H1 (cell line): ENCODE results near the gene FOXA3. TPM values are rescaled to one million over a fixed set of nuclear protein-coding genes. Genes with fewer than 3 reads are reported as not detected.

ENCODE experiments used
- CTCF ChIA-PET: fragments of 300-600 bp; sonication (Branson Sonifier 250); formaldehyde crosslinking; loops from one replicate; lab custom pipeline; 2021; ENCODE audit not compliant: partially characterized antibody; lab: Charles Lee
- POLR2A ChIA-PET: fragments of 300-600 bp; sonication (Branson Sonifier 250); formaldehyde crosslinking; loops from one replicate; lab custom pipeline; 2021; ENCODE audit warnings: inconsistent platforms; ENCODE audit not compliant: partially characterized antibody; lab: Charles Lee
- DNase-seq, 2 experiments: peaks; one replicate each; pipeline versions ENCODE4 v3.0.0 to v3.0.0-alpha.2; 2010 to 2022; ENCODE audit warnings: low spot score in 2 of 2, low read depth in 1 of 2, mixed read lengths in 1 of 2
- FAIRE-seq: peaks from 2 replicates; lab custom pipeline; 2011; peaks lifted over from hg19 to GRCh38; lab: Jason Lieb, UNC
- H2AFZ ChIP-seq: 2 replicates; pipeline ENCODE4 v1.8.1; 2012; ENCODE audit warnings: low read length, inconsistent platforms
- H2AK5ac ChIP-seq: 2 replicates; pipeline ENCODE4 v1.6.1; 2013; ENCODE audit warnings: low read depth, low read length
- H2BK120ac ChIP-seq: replicated peaks from 2 replicates; pipeline ENCODE3; 2013; ENCODE audit warnings: low read depth, low read length, inconsistent platforms
- H2BK12ac ChIP-seq: 2 replicates; pipeline ENCODE4 v1.6.1; 2013; ENCODE audit warnings: low read depth, low read length
- H2BK15ac ChIP-seq: 2 replicates; pipeline ENCODE4 v1.6.1; 2013; ENCODE audit warnings: low read length
- H2BK20ac ChIP-seq: 2 replicates; pipeline ENCODE4 v1.6.1; 2013; ENCODE audit warnings: low read length
- H2BK5ac ChIP-seq: 2 replicates; pipeline ENCODE4 v1.6.1; 2013; ENCODE audit warnings: low read depth, low read length
- H3K14ac ChIP-seq: 2 replicates; pipeline ENCODE4 v1.6.1; 2013; ENCODE audit warnings: inconsistent platforms; ENCODE audit not compliant: insufficient read length
- H3K18ac ChIP-seq: 2 replicates; pipeline ENCODE4 v1.6.1; 2013; ENCODE audit warnings: low read length; ENCODE audit errors: extremely low read depth
- H3K23ac ChIP-seq: 2 replicates; pipeline ENCODE4 v1.6.1; 2013; ENCODE audit warnings: inconsistent platforms; ENCODE audit not compliant: insufficient read length
- H3K23me2 ChIP-seq: 2 replicates; pipeline ENCODE4 v1.6.1; 2013; ENCODE audit warnings: low read depth, low read length
- H3K27ac ChIP-seq: 2 replicates; pipeline ENCODE4 v1.6.1; 2011; ENCODE audit warnings: low read depth, low read length, inconsistent platforms
- H3K27me3 ChIP-seq, 4 experiments: replicated peaks in 1 of 4; 1 replicate in 1 of 4; 2 replicates in 3 of 4; pipeline versions ENCODE4 v1.6.1 to v1.8.1; 2011 to 2013; ENCODE audit warnings: low read length in 3 of 4, mild to moderate bottlenecking in 3 of 4, inconsistent platforms in 2 of 4, mixed read lengths in 2 of 4, moderate library complexity in 1 of 4; ENCODE audit not compliant: control insufficient read depth in 3 of 4, insufficient read depth in 3 of 4; ENCODE audit errors: extremely low read depth in 1 of 4
- H3K36me3 ChIP-seq, 4 experiments: 2 replicates each; pipeline versions ENCODE4 v1.6.1 to v1.8.1; 2011 to 2013; ENCODE audit warnings: mild to moderate bottlenecking in 4 of 4, low read length in 3 of 4, moderate library complexity in 2 of 4, control low read depth in 1 of 4, inconsistent platforms in 1 of 4; ENCODE audit not compliant: insufficient read depth in 4 of 4, control insufficient read depth in 2 of 4
- H3K4ac ChIP-seq: replicated peaks from 2 replicates; pipeline ENCODE3; 2013; ENCODE audit warnings: low read length, low read depth, mixed read lengths, inconsistent platforms; ENCODE audit not compliant: insufficient read length
- H3K4me1 ChIP-seq, 4 experiments: replicated peaks in 1 of 4; 1 replicate in 1 of 4; 2 replicates in 3 of 4; pipeline versions ENCODE4 v1.6.1 to v1.8.1; 2011 to 2013; ENCODE audit warnings: low read length in 3 of 4, inconsistent platforms in 2 of 4, mixed read lengths in 1 of 4; ENCODE audit not compliant: insufficient read depth in 4 of 4, control insufficient read depth in 3 of 4
- H3K4me2 ChIP-seq, 2 experiments: 2 replicates each; pipeline versions ENCODE4 v1.6.1 to v1.8.1; 2011 to 2013; ENCODE audit warnings: low read depth in 2 of 2, low read length in 2 of 2, control low read depth in 1 of 2, inconsistent platforms in 1 of 2, mild to moderate bottlenecking in 1 of 2; ENCODE audit not compliant: insufficient read depth in 1 of 2
- H3K4me3 ChIP-seq, 4 experiments: fragments of 200-600, 300-600 bp in 1 of 4; sonication (generic), shearing (Covaris generic), sonication (Bioruptor Twin) in 1 of 4; 2 replicates each; pipeline versions ENCODE4 v1.5.1 to v1.8.1; 2011 to 2016; ENCODE audit warnings: low read length in 4 of 4, low read depth in 3 of 4, control low read depth in 2 of 4, inconsistent platforms in 2 of 4, mild to moderate bottlenecking in 2 of 4, mixed read lengths in 1 of 4, moderate library complexity in 1 of 4; ENCODE audit not compliant: insufficient read depth in 2 of 4; ENCODE audit errors: extremely low read depth in 1 of 4
- H3K56ac ChIP-seq: replicated peaks from 2 replicates; pipeline ENCODE3; 2013; ENCODE audit warnings: low read depth, mild to moderate bottlenecking, mixed read lengths, low read length, inconsistent platforms; ENCODE audit not compliant: insufficient read length
- H3K79me1 ChIP-seq: 2 replicates; pipeline ENCODE4 v1.6.1; 2013; ENCODE audit warnings: low read depth, low read length, control low read depth
- H3K79me2 ChIP-seq, 2 experiments: 2 replicates each; pipeline versions ENCODE4 v1.6.1 to v1.8.1; 2012 to 2013; ENCODE audit warnings: low read length in 2 of 2, mild to moderate bottlenecking in 2 of 2, inconsistent platforms in 1 of 2; ENCODE audit not compliant: insufficient read depth in 2 of 2, control insufficient read depth in 1 of 2
- H3K9ac ChIP-seq, 4 experiments: replicated peaks in 1 of 4; 1 replicate in 1 of 4; 2 replicates in 3 of 4; pipeline versions ENCODE4 v1.6.1 to v1.8.1; 2011 to 2013; ENCODE audit warnings: low read depth in 3 of 4, low read length in 3 of 4, control low read depth in 2 of 4, mild to moderate bottlenecking in 2 of 4, moderate library complexity in 2 of 4, inconsistent platforms in 1 of 4; ENCODE audit errors: extremely low read depth in 1 of 4
- H3K9me3 ChIP-seq, 2 experiments: 2 replicates each; pipeline versions ENCODE4 v1.6.1 to v1.8.1; 2012 to 2013; ENCODE audit warnings: mild to moderate bottlenecking in 2 of 2, moderate library complexity in 2 of 2, control low read depth in 1 of 2, inconsistent platforms in 1 of 2, low read depth in 1 of 2, low read length in 1 of 2, mixed read lengths in 1 of 2; ENCODE audit not compliant: insufficient read depth in 2 of 2
- H4K20me1 ChIP-seq, 2 experiments: replicated peaks in 1 of 2; 2 replicates each; pipeline versions ENCODE3 to v1.8.1; 2011 to 2013; ENCODE audit warnings: inconsistent platforms in 2 of 2, low read length in 2 of 2, mild to moderate bottlenecking in 1 of 2; ENCODE audit not compliant: insufficient read depth in 2 of 2, control insufficient read depth in 1 of 2
- H4K5ac ChIP-seq: 2 replicates; pipeline ENCODE4 v1.6.1; 2013; ENCODE audit warnings: low read length, low read depth, mixed read lengths, inconsistent platforms; ENCODE audit not compliant: insufficient read length
- H4K8ac ChIP-seq: 2 replicates; pipeline ENCODE4 v1.8.0; 2013; ENCODE audit warnings: mild to moderate bottlenecking, moderate library complexity, low read length, inconsistent platforms; ENCODE audit not compliant: insufficient read depth; ENCODE audit errors: extremely low read depth
- H4K91ac ChIP-seq: replicated peaks from 2 replicates; pipeline ENCODE3; 2013; ENCODE audit warnings: low read length, mixed read lengths, inconsistent platforms; ENCODE audit not compliant: insufficient read length
- CBX8 ChIP-seq: fragments of 300-800, 300-1000 bp; sonication (generic); IDR thresholded peaks from 2 replicates; pipeline ENCODE4 v1.7.1; 2016; ENCODE audit warnings: low read depth, low read length, borderline replicate concordance
- CEBPB ChIP-seq: IDR thresholded peaks from 2 replicates; pipeline ENCODE4 v1.6.1; 2012; ENCODE audit warnings: low read depth, low read length
- CHD1 ChIP-seq: IDR thresholded peaks from 2 replicates; pipeline ENCODE4 v1.6.1; 2012; ENCODE audit warnings: low read depth, low read length, improper control_type of control experiment
- CHD2 ChIP-seq: IDR thresholded peaks from 2 replicates; pipeline ENCODE4 v1.6.1; 2012; ENCODE audit warnings: low read length, improper control_type of control experiment
- EZH2 ChIP-seq: fragments of 200-600 bp; sonication (generic); IDR thresholded peaks from 2 replicates; pipeline ENCODE4 v1.7.1; 2012; ENCODE audit warnings: low read depth, mild to moderate bottlenecking, moderate library complexity, low read length, inconsistent platforms; ENCODE audit not compliant: severe bottlenecking
- GABPA ChIP-seq: IDR thresholded peaks from 2 replicates; pipeline ENCODE4 v1.6.1; 2011; ENCODE audit warnings: mild to moderate bottlenecking, low read length, moderate library complexity, borderline replicate concordance; ENCODE audit not compliant: insufficient read depth
- KDM4A ChIP-seq: IDR thresholded peaks from one replicate; pipeline ENCODE4 v1.7.1; 2012; ENCODE audit warnings: low read depth, mild to moderate bottlenecking, moderate library complexity, low read length, inconsistent platforms; ENCODE audit not compliant: severe bottlenecking
- MAX ChIP-seq: IDR thresholded peaks from 2 replicates; pipeline ENCODE4 v1.6.1; 2012; ENCODE audit warnings: inconsistent platforms
- NANOG ChIP-seq: IDR thresholded peaks from 2 replicates; pipeline ENCODE4 v1.6.1; 2011; ENCODE audit warnings: low read length, low read depth, mild to moderate bottlenecking, inconsistent platforms; ENCODE audit not compliant: insufficient read depth, poor library complexity, severe bottlenecking
- RNF2 ChIP-seq: fragments of 200-900, 300-1000 bp; sonication (generic); IDR thresholded peaks from 2 replicates; pipeline ENCODE4 v1.7.1; 2016; ENCODE audit warnings: borderline replicate concordance, low read depth, mild to moderate bottlenecking, antibody characterized with exemption, low read length; ENCODE audit not compliant: poor library complexity, severe bottlenecking; ENCODE audit errors: missing control alignments
- RXRA ChIP-seq: IDR thresholded peaks from 2 replicates; pipeline ENCODE4 v1.6.1; 2011; ENCODE audit warnings: low read depth, mild to moderate bottlenecking, low read length, moderate library complexity; ENCODE audit not compliant: insufficient read depth
- SIN3A ChIP-seq, 2 experiments: IDR thresholded peaks in 1 of 2; conservative IDR thresholded peaks in 1 of 2; 2 replicates each; pipeline ENCODE4 v1.6.1; 2011 to 2012; ENCODE audit warnings: low read length in 2 of 2, improper control_type of control experiment in 1 of 2, low read depth in 1 of 2, mild to moderate bottlenecking in 1 of 2
- TEAD4 ChIP-seq: IDR thresholded peaks from 2 replicates; pipeline ENCODE4 v1.6.1; 2012; ENCODE audit warnings: low read depth, low read length, inconsistent platforms, mixed read lengths
- WGBS, 2 experiments: shearing (Covaris generic) in 1 of 2; methylation state at CpG; one replicate each; pipeline versions ENCODE4 v1.1.6 to v1.1.7; 2013 to 2015; ENCODE audit warnings: low lambda C conversion rate in 2 of 2, mixed read lengths in 2 of 2, inconsistent platforms in 1 of 2, low coverage in 1 of 2, missing lambda C conversion rate in 1 of 2; ENCODE audit not compliant: insufficient replicate concordance in 2 of 2, insufficient coverage in 1 of 2, insufficient read length in 1 of 2; ENCODE audit errors: extremely low coverage in 1 of 2, missing lambda C conversion rate in 1 of 2; 5-methylcytosine and 5-hydroxymethylcytosine counted together
- polyA plus RNA-seq, 7 experiments: library from polyadenylated mRNA; depleted of rRNA in 3 of 7; stranded (reverse) in 5 of 7; unstranded in 2 of 7; fragments of >200 nt in 5 of 7; fragments of 200-250 nt in 2 of 7; gene quantifications; 1 replicate in 5 of 7; 2 replicates in 1 of 7; 4 replicates in 1 of 7; pipeline versions ENCODE4 v1.2.1 to v1.2.3, GENCODE V29; 2011 to 2013; ENCODE audit warnings: missing spikeins in 2 of 7, mixed read lengths in 2 of 7
- total RNA-seq: library from RNA; stranded (reverse); fragmentation: NEBNext Ultra II Directional; extraction: Animal tissue kit (Norgen Biotek cat#: 25700); gene quantifications from 2 replicates; pipeline ENCODE4 v1.2.1, GENCODE V29; 2021

Gene FOXA3
- total and polyA plus RNA-seq, 2 of the 8 experiments (the other 6 are each of a cell fraction or from before 2014, with no cell fraction given): 20.2 to 49.1 TPM

DNA sequence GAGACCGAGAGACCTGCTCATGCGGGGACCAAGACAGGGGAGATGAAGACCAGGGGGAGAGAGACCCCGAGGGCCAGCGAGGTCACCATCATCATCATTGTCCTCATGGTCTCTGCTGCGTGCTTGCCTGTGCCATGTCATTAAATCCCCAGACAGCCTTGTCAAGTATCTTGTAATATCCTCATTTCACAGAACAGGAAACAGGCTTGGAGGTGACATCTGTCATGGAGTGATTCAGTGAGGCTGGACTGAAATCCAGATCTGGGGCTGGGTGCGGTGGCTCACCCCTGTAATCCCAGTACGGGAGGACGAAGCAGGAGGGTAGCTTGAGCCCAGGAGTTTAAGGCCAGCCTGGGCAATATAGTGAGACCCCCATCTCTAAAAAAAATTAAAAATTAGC is 56.3 kb downstream of the FOXA3 start:
- Histone ChIP-seq H4K20me1 (no peaks in the 10 kb centered on the region), H3K79me2 (no peaks in the 10 kb centered on the region), H3K23me2 (no peaks in the 10 kb centered on the region), H3K18ac (no peak overlapping the region), H2BK120ac (no peak overlapping the region), H2AFZ (peak overlapping the region; percentile 92), H2AK5ac (no peak overlapping the region), H3K14ac (no peak overlapping the region), H2BK20ac (no peak overlapping the region), H3K4ac (no peak overlapping the region), H3K36me3 (no peaks in the 10 kb centered on the region), H2BK5ac (no peak overlapping the region; the same call in 1 of the 2 replicates), H3K9ac (no peak overlapping the region), H2BK12ac (no peak overlapping the region), H3K56ac (no peak overlapping the region), H3K4me1 (no peaks in the 10 kb centered on the region; a peak in 2 of 7 replicates), H4K5ac (no peak overlapping the region), H3K4me2 (no peak overlapping the region), H3K23ac (no peak overlapping the region), H3K9me3 (no peaks in the 10 kb centered on the region), H2BK15ac (no peak overlapping the region), H4K91ac (no peak overlapping the region), H3K27ac (no peak overlapping the region), H3K4me3 (no peak overlapping the region), H4K8ac (no peak overlapping the region), H3K79me1 (no peaks in the 10 kb centered on the region), H3K27me3 (no peaks in the 10 kb centered on the region)
- FAIRE-seq (no peak), DNase-seq (no peak)
- 91% methylated on average over 8 of the region's 8 CpGs; no CpG with 5 or more reads in 1 of the 2 experiments for WGBS, 2 experiments
- CTCF ChIA-PET: interaction anchor here (0.6 to 1.2 kb wide), 2 partner anchors 13 to 34 kb away, joined by 3 read pairs; partner anchors contain the start of gene IRF2BP1
- POLR2A ChIA-PET: interaction anchor here (1.5 kb wide), 1 partner anchor 17 kb away, joined by 3 read pairs; no protein-coding TSS in a partner anchor
- TF ChIP-seq RXRA: no peak
- no peak for TF ChIP-seq SIN3A (conservative IDR thresholded peaks at IDR 0.05 in 1 of 2, IDR thresholded peaks at IDR 0.05 in 1 of 2; ENCODE audit: low read depth in 1 of 2, low read length in 2 of 2)
- TF ChIP-seq CHD2: no peak
- TF ChIP-seq EZH2: no peak
- TF ChIP-seq KDM4A: no peak
- no peak for TF ChIP-seq CBX8
- TF ChIP-seq GABPA: no peak
- no peak for TF ChIP-seq CEBPB
- no peak for TF ChIP-seq NANOG
- TF ChIP-seq TEAD4: no peak
- TF ChIP-seq MAX: no peak
- TF ChIP-seq RNF2: no peak
- no peak for TF ChIP-seq CHD1
